GM12864 (cell line): ENCODE measurements around the gene ERICH6.

ENCODE experiments used
- DNase-seq: peaks from one replicate; pipeline ENCODE4 v3.0.0-alpha.2; 2011; ENCODE audit warnings: low read depth
- H3K4me3 ChIP-seq: 2 replicates; pipeline ENCODE4 v1.5.1; 2011; ENCODE audit warnings: mild to moderate bottlenecking, low read depth, low read length, control low read depth
- TF ChIP-seq, protein P1 (sequence below): IDR thresholded peaks from 2 replicates; pipeline ENCODE4 v1.5.1; 2011; ENCODE audit warnings: low read depth, mild to moderate bottlenecking, moderate library complexity, low read length, control low read depth, inconsistent platforms; ENCODE audit errors: missing control alignments

ERICH6 gene

GRCh38 chr3:150710097-150710496 lies 6.4 kb upstream of the ERICH6 start:
- no peak for DNase-seq
- TF ChIP-seq, protein P1, sequence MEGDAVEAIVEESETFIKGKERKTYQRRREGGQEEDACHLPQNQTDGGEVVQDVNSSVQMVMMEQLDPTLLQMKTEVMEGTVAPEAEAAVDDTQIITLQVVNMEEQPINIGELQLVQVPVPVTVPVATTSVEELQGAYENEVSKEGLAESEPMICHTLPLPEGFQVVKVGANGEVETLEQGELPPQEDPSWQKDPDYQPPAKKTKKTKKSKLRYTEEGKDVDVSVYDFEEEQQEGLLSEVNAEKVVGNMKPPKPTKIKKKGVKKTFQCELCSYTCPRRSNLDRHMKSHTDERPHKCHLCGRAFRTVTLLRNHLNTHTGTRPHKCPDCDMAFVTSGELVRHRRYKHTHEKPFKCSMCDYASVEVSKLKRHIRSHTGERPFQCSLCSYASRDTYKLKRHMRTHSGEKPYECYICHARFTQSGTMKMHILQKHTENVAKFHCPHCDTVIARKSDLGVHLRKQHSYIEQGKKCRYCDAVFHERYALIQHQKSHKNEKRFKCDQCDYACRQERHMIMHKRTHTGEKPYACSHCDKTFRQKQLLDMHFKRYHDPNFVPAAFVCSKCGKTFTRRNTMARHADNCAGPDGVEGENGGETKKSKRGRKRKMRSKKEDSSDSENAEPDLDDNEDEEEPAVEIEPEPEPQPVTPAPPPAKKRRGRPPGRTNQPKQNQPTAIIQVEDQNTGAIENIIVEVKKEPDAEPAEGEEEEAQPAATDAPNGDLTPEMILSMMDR = no peak
- no peak overlapping the region for H3K4me3 ChIP-seq

GRCh38 chr3:150703299-150703755 lies 393 bp downstream of the ERICH6 start:
- DNase-seq = no peak
- TF ChIP-seq, protein P1 = no peak
- H3K4me3 ChIP-seq = peak overlapping the region; percentile 62

- no peak for DNase-seq
- no peak overlapping the region for H3K4me3 ChIP-seq
- TF ChIP-seq, protein P1 = no peak
Measured at GRCh38 chr3:150699068-150699639, 4.6 kb downstream of the ERICH6 start.

- TF ChIP-seq, protein P1 = no peak
- H3K4me3 ChIP-seq = no peak overlapping the region
- no peak for DNase-seq
Measured at GRCh38 chr3:150697646-150698045, 6.1 kb downstream of the ERICH6 start.

- no peak overlapping the region for H3K4me3 ChIP-seq
- no peak for DNase-seq
- TF ChIP-seq, protein P1 = no peak
Measured at GRCh38 chr3:150691414-150692040, 12.2 kb downstream of the ERICH6 start.

GRCh38 chr3:150687613-150688012 lies 16.1 kb downstream of the ERICH6 start:
- H3K4me3 ChIP-seq = no peak overlapping the region
- TF ChIP-seq, protein P1 = no peak
- no peak for DNase-seq

GRCh38 chr3:150682824-150683223 lies 20.9 kb downstream of the ERICH6 start:
- TF ChIP-seq, protein P1 = no peak
- DNase-seq = no peak
- H3K4me3 ChIP-seq = no peak overlapping the region
